GM18499 (cell line): ENCODE results near the gene FOXD3.
"Not testable (repeated sequence)": the region's sequence is repeated elsewhere in the genome, so short reads cannot be mapped to it uniquely, and the experiment has no call there.

Source experiments
- ATAC-seq: cut with Tn5 transposase; IDR thresholded peaks from one replicate; pipeline ENCODE4 v1.9.1; 2021; ENCODE audit warnings: moderate number of reproducible peaks; ENCODE audit not compliant: insufficient read depth, unreplicated experiment

FOXD3 gene

GRCh38 chr1:63352736-63353135 lies 30.4 kb downstream of the FOXD3 start:
- no peak for ATAC-seq

- ATAC-seq: not testable (repeated sequence)
Observed at GRCh38 chr1:63356234-63356633, 33.9 kb downstream of the FOXD3 start.

- no peak for ATAC-seq
Observed at GRCh38 chr1:63359561-63359960, 37.2 kb downstream of the FOXD3 start.

- no peak for ATAC-seq
Observed at GRCh38 chr1:63362073-63362472, 39.7 kb downstream of the FOXD3 start.

GRCh38 chr1:63362578-63362977 lies 40.2 kb downstream of the FOXD3 start:
- ATAC-seq: no peak

GRCh38 chr1:63363014-63363413 lies 40.6 kb downstream of the FOXD3 start:
- no peak for ATAC-seq

GRCh38 chr1:63366908-63367214 lies 44.5 kb downstream of the FOXD3 start:
- ATAC-seq: no peak

GRCh38 chr1:63367215-63368103 lies 45.1 kb downstream of the FOXD3 start, which contains the start of gene ALG6:
Gene ALG6 (plus strand): TSS chr1:63367627. CDS start chr1:63370978, 3,351 bp downstream.
- peak; percentile 76 for ATAC-seq

- ATAC-seq: no peak
Observed at GRCh38 chr1:63368131-63368530, 45.8 kb downstream of the FOXD3 start.
